Ramos (cell line): ENCODE measurements around the gene FNDC7.
"Not testable (repeated sequence)": the region's sequence is repeated elsewhere in the genome, so short reads cannot be mapped to it uniquely, and the experiment has no call there.

Source experiments
- in situ Hi-C: fragments of 300-500 bp; cut with MboI; formaldehyde crosslinking; loops from one replicate; pipeline ENCODE4 v1.14.3; 2022; ENCODE audit warnings: low sequenced_read_pairs; ENCODE audit not compliant: unreplicated experiment

Gene FNDC7

GRCh38 chr1:108695535-108695934 is 17.2 kb upstream of the FNDC7 start:
- in situ Hi-C loops, result loop anchor here (10.0 kb wide), 1 partner anchor 409 kb away; no protein-coding TSS in a partner anchor

DNA sequence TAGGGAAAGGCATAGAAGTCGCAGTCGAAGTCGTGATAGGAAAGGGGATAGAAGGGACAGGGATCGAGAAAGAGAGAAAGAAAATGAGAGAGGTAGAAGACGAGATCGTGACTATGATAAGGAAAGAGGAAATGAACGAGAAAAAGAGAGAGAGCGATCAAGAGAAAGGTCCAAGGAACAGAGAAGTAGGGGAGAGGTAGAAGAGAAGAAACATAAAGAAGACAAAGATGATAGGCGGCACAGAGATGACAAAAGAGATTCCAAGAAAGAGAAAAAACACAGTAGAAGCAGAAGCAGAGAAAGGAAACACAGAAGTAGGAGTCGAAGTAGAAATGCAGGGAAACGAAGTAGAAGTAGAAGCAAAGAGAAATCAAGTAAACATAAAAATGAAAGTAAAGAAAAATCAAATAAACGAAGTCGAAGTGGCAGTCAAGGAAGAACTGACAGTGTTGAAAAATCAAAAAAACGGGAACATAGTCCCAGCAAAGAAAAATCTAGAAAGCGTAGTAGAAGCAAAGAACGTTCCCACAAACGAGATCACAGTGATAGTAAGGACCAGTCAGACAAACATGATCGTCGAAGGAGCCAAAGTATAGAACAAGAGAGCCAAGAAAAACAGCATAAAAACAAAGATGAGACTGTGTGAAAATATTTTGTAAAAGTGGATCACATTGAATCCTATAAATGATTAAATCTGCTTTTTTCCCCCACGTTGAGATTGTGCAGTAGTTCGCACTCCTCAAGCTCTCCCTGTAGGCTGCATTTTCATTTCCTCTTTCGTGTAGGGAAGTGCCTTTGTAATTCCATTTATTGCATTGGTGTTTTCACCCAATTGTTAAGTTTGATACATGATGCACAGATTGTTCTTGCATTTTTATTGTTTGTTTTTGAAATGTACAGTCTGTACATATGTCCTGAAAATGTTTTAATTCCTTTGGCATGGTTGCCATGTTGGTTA is 13.1 kb upstream of the FNDC7 start:
- in situ Hi-C loops, result loop anchor here (10.0 kb wide), 1 partner anchor 405 kb away; no protein-coding TSS in a partner anchor

DNA sequence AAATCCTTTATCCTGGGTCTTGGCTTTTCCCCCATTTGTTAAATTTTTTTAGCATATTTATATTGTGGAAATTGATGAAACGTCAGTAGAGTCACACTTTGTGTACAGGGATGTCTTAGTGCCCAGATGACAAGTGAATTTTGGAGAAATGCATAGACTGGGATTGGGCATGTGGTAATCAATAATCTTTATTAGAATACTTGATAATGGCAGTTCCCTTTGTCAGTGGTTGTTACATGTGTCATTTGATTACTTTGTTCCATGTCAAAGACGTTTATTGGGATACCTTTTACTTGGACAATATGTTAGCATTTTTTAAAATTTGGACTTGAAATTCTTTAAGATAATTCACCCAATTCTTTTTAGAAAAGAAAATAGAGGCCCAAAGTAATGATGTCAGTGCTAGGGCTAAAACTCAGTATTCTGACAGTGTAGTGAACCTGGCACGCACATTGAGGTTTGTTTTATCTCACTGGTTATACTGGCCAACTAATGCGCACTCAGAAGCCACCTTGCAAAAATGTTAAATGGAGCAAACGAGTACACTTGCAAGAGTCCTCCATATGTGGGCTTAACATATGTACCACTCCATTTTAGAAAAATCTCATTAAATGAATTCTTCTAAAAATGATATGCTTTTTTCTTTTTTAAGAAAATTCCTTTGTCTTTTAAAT is 11.4 kb upstream of the FNDC7 start:
- in situ Hi-C loops, result no loop called here

DNA sequence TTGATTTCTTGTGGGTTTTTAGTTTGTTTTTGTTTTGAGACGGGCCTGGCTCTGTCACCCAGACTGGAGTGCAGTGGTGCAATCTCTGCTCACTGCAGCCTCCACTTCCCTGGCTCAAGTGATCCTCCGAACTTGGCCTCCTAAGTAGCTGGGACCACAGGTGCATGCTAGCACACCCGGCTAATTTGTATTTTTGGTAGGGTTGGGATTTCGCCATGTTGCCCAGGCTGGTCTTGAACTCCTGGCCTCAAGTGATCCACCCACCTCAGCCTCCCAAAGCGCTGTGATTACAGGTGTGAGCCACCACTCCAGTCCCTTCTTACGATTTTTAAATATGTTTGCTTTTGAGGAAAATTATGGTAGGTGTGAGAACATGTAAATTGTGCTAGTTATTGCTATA is 10.6 kb upstream of the FNDC7 start:
- in situ Hi-C loops, result not testable (repeated sequence)

DNA sequence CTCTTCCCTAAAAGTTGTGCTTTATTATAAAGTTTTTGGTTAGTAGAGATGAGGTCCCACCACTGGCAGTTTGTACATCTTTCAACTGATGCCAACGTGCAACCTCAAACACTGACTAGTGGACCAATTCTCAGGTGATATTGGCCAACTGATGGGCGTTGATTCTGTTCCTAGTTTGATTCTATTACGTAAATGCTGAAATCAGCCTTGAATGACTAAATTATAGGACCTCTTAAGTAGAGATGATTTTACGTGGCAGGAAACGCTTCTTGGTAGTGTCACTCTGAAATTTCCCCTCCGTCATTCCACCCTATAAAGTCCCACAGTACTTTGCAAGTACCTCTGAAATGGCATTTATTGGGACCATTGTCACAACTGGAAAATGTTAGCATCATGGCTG is 8.8 kb upstream of the FNDC7 start:
- in situ Hi-C loops, result no loop called here

GRCh38 chr1:108704496-108704895 is 8.2 kb upstream of the FNDC7 start:
- in situ Hi-C loops, result no loop called here

- in situ Hi-C loops, result no loop called here
Observed at GRCh38 chr1:108706643-108707042, 6.1 kb upstream of the FNDC7 start.

DNA sequence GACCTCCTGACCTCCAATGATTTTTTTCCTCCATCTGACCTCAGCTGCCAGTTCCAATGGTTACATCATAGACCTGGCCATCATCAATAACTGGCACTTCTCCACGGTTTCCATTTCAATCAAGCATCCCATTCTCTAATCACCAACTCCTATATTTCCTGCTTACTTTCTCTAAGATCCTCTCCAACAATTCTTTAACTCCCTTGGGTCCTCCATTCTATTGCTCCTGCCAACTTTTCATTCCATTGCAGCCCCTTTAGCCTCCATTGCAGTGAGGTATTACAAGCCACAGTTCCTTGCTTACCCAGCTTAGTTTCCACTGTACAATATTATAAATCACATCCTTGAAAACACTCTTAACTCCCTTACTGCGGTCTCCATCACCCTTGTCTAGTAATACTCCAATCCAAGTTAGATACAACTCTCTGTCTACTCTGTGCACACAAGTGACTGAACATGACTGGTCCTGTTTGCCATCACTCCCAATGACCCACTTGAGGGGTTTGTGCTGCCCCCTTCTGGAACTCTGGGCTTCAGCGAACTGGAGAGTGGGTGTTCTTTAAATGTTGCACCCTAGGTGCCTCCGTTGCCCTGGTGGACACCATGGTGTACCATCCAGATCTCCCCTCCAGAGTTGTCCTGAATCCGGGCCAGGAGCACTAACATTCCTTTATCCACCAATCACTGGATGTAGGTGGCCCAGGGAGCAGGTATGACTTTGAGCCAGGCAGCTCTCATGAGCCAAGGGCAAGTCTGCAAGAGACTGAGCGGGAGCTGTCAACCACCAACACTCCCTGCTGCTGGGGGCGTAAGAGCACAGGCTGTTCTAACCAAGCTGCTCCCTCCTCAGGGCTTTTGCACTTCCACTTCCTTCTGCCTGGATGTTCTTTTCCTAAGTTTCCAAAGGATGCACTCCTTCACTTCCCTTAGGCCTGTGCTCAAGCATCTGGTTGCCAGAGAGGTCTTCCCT is 3.7 kb upstream of the FNDC7 start:
- in situ Hi-C loops, result no loop called here

GRCh38 chr1:108715932-108716331 is 3.2 kb downstream of the FNDC7 start:
- in situ Hi-C loops, result no loop called here

DNA sequence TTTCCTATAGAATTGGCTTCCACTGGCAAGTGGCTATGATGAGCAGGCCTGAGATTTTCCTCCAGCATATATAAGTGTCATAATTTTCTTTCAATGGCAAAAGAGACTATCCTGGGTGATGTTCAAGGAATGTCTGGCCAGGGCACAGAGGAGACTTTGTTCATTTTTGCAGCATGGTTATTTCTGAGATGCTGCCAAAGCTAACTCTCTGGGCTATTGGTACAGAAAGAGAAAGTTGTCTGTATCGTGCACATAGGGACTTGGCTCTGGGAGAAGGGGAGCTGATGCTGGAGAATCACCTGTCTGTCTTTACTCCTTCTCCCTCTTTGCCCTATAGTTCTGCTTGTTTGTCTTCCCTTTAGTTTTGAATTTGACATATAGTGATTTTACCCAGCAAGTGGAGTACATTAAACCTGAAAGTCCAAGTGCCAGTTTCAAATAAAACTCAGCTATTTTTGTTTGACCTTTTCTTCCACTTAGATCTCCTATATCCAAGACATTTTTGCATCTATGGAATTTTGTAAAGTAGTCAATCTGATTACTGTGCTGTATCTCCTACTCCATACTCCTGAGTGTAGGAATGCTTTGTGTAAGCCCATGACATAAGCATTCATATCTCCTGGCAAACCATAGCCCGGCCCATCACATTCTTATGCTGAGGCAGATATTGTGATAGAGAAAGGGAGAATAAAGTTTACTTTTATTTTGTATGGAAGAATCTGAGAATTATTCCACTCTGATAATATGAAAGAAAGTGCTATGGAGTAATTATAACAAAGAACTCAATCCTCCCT is 3.9 kb downstream of the FNDC7 start:
- in situ Hi-C loops, result no loop called here

DNA sequence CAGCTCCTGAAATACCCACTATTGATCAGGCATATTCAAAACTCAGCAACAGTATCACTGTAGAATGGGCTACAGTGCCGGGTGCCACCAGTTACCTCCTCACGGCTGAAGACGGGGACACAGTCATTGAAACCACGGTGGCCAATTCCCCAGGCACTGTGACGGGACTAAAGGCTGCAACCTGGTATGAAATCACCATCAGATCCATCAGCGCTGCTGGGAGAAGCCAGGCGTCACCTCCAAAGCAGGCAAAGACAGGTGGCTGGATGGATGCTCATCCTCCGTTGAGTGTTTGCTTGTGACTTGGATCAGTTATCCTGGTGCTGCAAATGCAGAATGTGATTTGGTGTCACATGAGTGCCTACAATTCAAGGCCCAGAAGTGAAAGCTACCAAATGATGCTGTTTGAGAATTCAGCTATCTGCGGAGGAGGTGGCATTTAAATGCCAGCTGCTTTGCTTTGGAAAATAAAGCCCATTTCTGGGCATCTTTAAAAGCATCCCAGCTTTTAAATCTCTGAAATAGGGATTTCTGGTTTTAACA is 5.1 kb downstream of the FNDC7 start:
- in situ Hi-C loops, result no loop called here

DNA sequence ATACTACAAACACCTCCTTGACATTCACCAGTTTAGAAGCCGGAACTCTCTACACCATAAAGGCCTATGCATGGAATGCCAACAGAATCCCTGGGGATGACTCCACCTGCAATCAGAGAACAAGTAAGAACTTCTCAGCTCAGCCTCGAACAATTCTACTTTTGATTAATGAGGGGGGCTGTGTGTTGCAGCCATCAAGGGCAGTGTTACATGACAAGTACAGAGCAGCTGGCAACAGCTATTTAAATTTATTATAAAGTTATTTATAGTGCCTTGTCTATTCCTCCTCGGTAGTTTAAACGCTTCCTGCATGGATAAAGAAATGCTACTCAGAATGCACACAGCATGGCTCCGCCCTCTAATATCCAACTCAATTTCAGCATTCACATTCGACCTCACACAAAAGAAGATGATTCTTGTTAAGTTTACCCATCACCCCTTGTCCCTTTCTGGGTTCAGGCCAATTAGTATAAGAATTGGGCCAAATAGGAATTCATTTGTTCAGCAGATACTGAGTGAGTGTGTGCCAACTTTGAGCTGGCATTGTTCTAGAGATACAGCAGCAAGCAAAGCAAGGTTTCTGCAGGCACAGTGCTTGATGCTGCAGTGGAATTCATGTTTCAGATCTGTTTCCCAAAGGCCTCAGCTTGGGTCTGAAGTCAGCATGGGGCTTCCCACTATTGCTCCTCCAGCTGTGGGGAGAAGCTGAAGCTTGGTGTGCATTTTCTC is 6.4 kb downstream of the FNDC7 start:
- in situ Hi-C loops, result no loop called here

DNA sequence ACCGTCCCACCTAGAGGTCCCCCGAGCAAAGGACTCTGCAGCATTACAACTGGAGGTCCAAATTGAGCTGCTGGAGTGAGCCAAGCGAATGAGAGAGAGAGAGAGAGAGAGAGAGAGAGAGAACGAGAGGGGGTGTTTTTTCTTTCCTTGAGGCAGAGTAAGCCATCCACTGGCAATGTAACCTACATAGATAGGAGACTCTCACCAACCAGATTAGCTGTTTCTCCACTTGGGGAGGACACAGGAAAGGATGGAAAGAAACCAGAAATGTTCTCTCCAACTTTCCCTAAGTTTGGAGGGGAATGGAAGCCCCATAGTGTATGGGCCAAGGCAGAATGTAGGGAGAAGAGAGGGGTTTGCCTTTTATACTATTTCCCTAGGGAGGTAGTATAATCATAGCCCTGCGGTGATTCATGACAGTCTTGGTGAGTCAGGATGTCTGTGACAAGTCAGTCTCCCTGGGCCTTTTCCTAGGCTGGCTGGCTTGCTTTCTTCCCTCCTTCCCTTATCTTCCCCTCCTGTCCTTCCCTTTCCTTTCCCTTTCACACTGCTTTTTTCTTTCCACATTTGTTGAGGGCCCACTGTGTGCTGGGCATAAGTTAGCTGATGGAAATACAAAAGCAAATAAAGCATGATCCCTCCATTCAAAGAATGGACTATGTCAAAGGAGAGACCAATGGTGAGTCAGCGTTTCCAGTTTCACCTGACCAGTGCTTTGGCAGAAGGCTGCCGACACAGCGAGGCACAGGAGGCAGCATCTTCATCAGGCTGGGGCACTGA is 7.1 kb downstream of the FNDC7 start:
- in situ Hi-C loops, result no loop called here

- in situ Hi-C loops, result no loop called here
Observed at GRCh38 chr1:108722292-108722691, 9.6 kb downstream of the FNDC7 start.

DNA sequence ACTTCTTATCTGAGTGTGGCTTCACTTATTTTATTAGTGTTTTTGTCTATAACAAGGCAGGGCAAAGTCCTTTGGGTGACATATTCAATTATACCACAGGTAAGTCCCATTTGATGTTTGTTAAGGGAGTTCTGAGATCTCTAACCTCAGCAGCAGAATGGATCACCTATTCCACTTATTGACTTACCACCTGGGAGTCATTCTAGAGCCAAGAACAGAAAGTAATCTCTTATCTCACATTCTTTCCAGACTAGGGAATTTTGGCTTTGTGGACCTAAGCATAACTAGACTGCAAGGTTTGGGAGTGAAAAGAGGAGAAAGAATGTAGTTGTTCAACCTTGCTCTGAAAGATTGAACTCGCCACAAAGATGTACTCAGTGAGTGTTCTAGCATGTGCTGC is 13.2 kb downstream of the FNDC7 start:
- in situ Hi-C loops, result no loop called here

GRCh38 chr1:108728327-108728923 is 15.7 kb downstream of the FNDC7 start:
- in situ Hi-C loops, result no loop called here

- in situ Hi-C loops, result no loop called here
Observed at GRCh38 chr1:108729481-108729880, 16.8 kb downstream of the FNDC7 start.
